Glomerular visceral epithelial cell (primary cell): ENCODE data around the gene TOX3.

Experiments used
- DNase-seq: peaks from one replicate; pipeline ENCODE4 v3.0.0-alpha.2; 2016; ENCODE audit errors: extremely low spot score

The TOX3 gene

DNA sequence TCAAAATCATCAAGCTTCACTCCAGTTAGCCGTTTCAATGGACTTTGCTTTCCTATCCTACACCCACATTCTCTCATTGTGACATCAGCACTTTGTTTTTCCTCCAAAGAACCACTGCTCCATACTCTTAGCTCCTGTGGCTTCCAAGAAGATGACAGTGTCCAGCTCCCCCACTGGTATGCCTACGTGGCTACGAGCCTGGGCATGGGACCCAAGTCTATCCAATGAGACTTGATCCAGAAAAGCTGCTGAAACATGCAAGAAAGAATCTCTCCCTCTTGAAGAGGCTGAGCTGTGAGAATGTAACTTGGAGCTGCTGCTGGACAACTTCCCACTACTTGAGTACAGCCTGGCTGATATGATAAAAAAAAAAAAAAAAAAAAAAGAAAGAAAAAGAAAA is 9.4 kb downstream of the TOX3 start:
- DNase-seq: no peak

DNA sequence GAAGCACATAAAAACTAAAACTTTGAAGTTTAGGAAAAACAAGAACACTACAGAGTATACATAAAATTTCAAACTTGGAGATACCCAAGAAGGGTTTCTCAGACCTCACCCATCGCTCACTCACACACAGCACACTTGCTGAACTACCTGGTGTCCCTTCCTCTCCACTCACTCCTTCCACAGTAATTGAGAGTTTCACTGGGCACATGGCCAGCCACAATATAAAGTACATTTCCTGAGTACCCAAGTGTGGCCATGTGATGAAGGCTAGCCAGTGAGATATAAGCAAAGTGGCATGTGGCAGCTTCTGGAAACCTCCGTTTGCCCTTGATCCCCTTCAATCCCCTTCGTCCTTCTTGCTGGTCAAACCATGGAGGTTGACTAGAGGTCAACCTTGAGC is 11.9 kb downstream of the TOX3 start:
- no peak for DNase-seq

DNA sequence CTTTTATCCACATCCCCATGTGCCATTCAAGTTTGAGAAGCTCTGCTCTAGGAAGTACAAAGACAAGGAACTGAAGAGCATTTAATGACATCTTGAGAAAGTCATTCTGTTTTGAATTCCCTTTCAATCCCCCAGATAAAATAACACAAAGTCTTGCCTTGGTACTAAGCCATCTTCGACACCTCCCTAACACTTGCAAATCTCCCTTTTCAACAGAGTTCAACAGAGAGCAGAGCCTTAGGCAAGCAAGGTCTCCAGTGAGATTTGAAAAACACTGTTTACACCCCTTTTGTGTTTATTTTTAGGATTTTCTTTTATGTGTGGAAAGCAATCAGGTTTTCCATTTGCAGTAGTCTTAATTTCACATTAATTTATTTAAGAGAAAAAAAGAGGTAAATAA is 13.6 kb downstream of the TOX3 start:
- no peak for DNase-seq

DNA sequence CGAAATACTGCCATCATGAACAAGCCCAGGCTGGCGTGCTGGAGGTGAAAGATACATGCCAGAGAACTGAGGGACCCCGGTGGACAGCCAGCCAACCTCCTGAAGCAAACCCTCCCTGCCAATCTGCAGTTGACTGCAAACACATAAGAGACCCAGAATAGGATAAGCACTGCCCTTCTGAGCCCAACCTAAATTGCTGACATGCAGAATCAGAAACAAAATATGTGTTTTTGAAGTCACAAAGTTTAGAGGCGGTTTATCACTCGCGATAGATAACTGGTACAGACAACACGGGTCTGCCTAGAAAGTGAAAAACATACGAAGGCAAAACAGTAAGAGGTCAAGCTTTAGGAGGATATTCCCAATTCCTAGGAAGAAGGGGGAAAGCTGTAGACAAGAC is 14.6 kb downstream of the TOX3 start:
- DNase-seq: no peak

DNA sequence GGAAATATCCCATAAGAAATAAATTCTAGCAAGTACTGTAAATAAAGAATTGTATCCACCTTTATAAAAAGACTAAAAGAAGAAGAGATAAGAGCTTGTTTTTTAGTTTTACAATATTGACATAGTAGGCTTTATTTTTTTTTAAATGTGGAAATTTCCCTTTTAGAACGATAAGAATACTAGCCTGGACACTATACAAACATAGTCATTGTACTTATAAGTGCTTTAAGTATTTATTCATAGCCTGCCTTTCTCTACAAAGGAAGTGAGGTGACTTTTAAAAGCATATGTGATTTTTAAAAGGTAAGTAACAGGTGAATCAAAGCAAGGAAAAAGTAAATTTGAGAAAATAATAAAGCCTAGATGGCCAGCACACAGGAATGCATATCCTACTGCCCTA is 17.7 kb downstream of the TOX3 start:
- no peak for DNase-seq

DNA sequence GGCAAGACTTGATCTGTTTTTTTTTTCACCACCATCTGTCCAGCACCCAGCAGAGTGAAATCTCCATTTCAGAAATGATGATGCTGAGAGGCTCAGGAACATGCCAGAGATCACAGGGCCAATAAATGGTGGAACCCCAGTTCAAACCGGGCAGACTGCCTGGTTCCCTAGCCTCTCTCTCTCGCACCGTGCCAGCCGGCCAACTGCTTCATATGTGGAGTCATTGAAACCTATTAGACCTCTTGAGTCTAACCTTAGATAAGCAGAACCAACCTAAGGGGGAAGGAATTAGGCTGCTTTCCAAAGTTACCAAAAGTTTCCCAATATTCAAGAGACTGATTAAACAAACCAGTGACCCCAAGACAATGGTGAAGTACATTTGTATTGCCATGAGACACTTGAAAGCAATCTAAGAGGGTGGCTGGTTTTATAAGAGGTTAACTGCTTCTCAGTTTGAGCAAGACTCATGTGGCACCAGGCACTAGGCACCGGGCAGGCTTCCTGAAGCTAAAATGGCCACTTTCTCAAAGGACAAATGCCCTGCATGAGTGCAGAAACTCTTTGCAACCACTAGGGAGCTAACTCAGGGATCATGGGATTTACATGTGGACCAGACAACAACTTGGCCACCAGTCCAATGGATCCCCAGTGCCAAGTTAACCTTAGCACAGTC is 18.4 kb downstream of the TOX3 start:
- DNase-seq: no peak

DNA sequence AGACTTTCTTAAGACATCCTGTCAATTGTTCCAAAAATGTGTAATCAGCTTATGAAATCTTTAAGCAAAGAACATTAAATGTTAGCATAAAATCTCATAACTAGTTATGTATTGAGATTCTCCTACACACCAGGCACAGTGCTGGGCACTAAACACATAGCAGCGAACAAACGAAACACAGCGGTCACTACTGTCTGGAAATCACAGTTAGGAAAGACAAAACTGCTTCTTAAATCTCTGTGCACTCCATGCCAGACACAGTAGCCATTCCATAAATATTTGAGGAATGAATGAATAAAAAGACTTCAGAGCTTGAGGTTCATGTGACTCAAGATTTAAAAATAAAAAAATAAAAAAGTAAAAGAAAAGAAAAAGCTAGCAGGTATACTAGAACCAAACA is 20.1 kb downstream of the TOX3 start:
- DNase-seq: no peak

DNA sequence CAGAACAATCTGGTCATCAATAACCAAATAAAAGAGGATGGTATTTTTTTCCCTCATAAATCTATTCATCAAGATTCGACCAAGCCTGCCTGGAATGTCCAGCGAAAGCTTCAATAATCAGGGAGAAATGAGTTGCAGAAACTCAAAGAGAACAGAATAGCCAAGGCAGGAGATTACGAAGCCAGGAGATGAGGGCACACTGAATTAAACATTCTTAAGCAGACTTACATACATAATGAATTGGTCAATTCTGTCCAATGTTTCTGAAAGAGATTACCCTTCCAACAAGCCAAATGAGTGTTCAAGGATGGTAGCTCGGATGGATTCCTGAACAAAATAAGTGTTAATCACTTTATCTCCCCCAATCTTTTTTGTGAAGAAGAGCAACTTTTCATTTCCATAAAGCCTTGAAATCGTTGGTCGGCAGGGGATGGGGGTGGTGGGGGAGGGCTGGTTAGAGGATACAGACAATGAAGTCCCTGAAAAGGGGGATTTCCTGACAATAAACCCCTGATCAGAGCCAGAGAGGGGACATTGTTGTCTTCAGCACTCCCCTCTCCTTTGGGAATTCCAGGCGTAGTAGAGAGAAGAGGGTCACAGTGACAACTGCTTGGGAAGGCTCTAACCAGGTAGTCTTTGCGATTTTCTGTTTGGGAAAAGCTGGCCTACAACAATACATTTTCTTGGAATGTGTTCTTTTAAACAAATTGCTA is 20.7 kb downstream of the TOX3 start:
- no peak for DNase-seq

DNA sequence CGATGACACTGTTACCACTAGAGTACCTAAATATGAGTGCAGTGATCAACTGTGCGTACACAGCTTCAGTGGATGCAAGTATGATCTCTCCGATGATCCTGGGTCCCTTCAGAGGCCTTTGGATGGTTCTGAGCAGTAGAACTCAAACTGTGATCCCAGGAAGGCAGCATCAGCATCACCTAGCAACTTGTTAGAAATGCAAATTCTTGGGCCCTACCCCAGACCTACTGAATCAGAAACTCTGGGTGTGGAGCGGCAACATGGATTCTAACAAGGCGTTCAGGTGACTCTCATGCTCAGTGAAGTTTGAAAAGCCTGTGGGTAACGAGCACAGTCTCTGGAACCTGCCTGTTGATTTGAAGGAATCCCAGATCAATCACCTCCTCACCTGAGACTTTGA is 25.4 kb downstream of the TOX3 start:
- no peak for DNase-seq

DNA sequence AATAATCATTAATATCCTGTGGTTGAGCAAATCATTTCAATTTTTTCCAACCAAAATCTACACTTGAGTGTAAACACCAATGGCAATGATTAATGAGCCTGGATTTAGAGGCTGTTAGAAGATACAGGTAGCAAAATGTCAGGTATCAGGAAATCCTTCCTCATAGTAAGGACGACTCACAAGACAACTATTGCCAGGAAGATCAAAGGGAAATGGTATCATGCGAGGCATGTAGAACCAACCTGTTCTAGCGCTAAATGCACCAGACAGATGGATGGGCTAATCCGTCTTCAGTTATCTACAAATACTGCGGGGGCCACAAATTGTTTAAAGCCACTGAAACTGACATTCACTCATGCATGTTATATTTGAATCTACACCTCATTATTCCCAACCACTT is 28.1 kb downstream of the TOX3 start:
- DNase-seq: no peak

DNA sequence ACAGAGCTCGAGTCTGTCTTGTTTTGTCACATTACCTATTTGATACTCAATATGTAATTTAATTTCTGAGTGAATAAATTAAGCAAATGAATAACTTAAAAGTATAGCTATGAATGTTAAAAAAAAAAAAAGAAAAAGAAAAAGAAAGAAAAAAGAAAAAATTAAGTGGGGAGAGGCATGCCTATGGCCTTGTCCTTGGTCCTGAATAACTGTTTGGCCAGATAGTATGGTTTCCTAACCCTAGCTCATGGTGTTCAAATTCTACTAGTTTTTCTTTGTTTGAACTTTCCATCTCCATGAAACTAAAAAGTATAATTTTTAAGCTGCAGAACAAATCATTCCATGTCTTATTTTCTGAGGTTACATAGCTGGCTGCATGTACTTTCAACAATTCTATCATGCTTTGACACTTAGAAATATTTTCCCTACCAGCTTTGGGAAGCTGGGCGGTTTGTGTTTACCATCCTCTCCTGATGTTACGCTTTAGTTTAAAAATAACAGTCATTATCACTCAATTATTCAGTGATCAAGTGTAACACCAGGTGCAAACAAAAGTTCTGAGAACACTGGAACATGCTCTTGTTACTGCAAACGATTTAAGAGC is 31.8 kb downstream of the TOX3 start:
- no peak for DNase-seq

DNA sequence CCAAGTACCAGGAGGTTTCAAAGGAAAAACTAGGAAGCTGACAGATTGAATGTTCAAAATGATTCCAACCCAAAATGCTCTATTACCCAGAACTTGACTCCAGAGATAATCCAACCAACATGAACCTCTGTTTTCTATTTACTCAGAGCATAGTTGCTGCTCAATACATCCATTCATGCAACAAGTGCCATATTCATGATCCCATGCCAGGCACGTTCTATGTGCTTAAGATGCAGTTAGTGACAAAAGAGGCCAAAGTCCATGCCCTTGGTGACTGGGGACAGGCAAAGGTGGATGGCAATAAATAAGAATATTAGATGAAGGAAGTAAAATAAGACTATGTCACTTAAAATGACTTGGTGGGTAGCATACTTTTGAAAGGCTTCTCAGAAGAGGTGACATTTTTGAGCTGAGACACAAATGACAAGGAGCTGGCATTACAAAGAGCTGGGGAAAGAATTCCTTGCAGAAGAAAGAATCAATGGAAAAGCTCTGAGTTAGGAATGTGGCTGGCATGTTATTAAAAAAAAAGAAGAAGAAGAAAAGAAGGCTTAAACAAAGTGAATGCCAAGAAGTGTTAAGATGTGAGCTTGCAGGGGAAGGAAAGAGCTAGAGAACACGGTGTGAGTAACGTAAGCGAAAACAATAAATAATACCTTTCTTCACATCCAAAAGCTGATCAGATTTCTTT is 34.5 kb downstream of the TOX3 start:
- DNase-seq: no peak

DNA sequence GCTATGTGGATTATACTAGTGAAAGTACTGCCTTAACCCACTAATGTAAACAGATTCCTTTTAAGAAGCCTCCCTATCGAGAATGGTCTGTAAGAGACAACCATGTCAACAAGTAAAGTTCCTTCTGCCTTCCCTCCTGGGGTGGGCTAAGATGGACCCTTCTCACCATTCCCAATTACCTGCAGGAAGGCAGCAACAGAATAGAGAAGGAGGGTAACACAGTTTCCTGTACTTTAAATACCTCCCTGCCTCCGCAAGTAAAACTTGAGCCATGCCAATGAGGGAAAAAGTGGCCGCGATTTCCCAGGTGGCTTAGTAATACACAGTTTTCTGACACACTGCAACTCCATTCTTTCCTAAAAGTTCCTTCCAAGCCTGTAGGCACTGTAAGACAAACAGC is 45.2 kb downstream of the TOX3 start:
- no peak for DNase-seq

DNA sequence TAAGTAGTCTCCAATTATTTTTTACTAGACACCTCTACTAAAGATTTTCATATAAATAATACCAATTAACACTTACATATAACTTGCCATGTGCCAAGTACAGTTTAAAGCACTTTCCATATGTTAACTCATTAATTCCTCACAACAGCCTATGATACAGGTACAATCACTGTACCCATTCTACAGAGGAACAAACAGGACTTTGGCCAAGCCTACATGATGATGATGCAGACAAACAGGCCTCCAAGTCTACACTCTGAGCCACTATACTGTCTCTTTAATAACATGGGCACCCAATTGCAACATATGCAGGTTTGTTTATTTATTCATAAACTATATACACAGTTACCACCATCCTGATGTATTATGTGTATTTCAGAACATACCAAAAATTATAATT is 46.0 kb downstream of the TOX3 start:
- no peak for DNase-seq

DNA sequence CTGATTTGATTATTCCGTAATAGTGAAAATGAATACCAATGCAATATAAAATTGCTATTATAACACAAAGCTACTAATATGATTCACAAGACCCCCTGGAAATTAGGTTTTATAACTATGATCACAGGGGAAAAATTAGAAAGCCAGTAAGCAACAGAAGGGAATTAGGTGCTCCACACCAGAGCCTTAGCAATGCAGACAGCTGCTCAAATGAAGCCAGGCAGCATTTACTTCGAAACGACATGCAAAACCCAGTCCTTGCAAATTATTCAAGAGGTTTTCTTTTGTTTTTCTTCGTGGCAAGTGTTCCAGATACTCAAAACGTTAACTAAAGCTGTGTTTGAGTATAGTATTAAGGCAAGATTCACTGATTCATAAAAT is 47.9 kb downstream of the TOX3 start:
- DNase-seq: no peak

DNA sequence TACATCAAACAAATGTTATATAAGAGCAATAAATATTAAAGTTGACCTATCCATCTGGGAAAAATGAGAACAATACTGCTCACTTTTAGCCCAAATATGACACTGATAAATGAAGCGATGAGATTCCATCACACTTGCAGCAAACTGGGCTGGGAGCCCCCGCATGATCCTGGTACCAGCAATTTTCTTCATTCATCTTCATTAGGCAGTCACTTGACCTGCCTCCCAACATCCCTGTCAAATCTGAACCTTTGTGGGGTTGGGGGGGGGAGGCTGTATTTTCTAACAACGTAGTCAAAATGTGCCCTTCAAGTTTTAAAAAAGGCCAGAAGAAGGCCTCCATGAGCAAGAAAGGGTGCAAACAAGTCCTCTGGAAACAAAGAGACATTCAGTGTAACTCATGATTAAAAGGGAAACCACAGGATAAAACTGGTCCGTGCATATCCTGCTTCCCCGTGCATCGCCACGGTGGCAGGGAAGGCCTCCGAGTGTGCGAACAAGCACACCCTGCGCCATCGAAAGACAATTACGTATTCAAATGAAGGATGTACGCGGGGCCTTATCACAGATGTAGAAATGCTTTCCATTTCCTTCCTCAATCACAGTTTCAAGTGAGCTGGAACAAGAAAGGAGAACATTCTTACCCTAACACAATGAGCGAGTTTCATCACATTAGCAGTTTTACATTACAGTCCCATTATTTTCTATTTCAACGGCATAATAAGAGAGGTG is 48.4 kb downstream of the TOX3 start:
- no peak for DNase-seq

DNA sequence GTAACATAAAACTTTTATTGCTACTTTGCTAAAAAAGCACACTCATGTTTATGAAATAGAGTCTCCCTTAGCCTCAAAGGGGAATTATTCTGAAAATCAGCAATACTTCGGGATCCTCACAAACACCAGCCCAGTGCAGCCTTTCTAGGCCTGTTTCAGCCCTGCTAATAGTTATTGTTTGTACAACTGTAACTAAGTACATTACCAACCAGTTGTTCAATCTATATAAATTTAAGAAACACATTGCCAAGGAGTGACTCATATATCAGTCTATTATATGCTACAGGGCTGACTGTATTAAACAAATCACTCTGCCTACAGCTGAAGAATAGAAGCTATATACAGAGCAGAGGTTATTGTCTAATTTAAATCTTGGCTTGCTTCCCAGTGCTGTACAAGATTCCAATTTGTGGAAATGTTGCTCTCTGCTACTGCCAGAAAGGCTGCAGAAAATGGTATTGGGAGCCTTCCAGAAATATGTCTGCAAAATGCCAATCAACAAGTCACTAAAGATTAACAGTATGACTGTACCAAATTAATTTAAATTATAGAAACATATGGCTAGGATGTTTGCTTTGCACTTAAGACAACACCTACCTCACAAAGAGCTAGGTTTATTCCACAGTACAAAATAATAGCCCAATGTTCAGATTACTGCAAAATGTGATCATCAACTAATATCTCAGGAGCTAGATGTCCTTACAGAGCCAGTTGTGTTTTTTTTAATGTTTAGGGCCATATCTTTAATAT is 49.7 kb downstream of the TOX3 start:
- no peak for DNase-seq

DNA sequence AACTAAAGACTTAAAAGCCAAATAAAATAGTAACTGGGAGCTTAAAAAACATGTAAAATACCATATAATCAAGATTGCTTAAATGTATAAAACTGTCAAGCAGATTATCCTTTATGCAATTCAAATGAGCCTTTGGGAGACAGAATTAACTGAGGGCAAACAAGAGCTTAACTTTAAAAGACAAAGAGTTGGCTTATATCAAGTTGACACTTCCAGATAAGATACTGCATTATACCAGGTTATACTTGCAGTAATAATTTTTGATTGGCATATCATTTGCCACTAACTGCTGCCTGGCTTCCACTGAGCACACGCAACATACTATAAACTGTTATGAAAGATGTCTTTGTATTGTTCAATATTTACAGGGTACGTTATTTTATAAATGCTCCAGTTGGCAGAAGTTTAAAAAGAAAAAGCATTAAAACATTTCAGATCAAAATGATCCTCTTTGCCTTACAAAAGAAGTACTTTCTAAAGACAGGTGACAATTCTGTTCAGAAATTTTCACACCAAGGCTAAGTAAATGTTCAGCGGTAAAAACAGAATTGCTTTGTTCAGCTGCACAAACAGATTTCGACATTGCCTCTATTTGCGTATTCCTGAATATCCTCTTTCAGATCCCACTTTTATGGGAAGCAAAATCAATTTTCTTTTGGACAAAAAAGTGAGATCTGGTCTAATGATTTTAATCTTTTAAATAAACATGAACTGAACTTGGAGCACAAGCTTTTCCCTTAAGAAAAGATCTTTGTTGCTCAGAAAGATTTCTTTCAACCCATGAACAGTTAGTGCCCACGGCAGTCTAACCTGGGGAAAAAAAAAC is 50.7 kb downstream of the TOX3 start:
- no peak for DNase-seq

DNA sequence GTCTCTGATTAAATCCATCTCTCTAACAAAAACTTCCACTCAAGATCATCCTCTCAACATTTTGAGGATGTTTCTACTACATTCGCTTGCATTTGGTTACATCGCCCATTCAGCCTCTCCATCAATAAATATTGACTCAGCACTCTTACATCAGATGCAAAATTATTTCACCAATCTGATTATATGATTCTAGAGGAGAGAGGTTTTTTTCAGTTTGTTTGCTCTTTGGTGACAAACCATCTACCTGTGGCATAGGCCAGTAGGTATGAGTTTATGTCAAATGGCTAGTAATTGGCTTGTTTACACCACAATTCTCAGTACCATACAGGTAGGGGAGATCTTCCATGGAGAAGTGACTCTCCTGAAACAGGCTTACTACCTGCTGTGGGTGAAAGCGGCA is 52.3 kb downstream of the TOX3 start:
- DNase-seq: no peak

DNA sequence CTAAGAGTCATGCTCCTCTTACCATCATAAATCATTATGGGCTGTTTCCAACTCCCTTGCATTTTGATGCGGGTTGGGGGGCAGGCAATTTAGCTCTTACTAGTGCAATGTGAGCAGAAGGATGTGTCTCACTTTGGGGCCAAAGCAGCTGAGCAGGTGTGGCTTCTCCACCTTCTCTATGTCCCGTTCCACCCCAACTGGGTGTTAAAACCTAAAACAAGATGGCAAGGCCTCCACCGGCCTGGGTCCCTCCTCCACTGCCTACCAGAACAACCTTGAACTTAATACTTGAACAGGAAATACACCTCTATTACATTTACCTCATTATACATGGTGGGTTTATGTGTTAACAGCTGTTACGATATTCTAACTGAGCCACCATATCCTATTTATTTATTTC is 52.8 kb downstream of the TOX3 start:
- no peak for DNase-seq
